GM12878 (cell line): ENCODE measurements around the gene CCDC3. TPM values are rescaled to one million over a fixed set of nuclear protein-coding genes. Genes with fewer than 3 reads are reported as not detected.

Experiments
- ATAC-seq: fragments of 200-7000 bp; cut with Tn5 transposase; 3 replicates; pipeline ENCODE4 v1.9.1; 2020; ENCODE audit warnings: mild to moderate bottlenecking, moderate library complexity
- BruUV-seq: library from RNA; stranded (reverse); fragments of 400-500 nt; replicated peaks from 2 replicates; lab custom pipeline; 2021; lab: Mats Ljungman, UMichigan
- CTCF ChIA-PET: fragments of 300-600 bp; sonication (Branson Sonifier 250); formaldehyde crosslinking; extraction: SDS; loops from one replicate; lab custom pipeline; 2021; ENCODE audit warnings: inconsistent platforms; lab: Yijun Ruan, JAX
- POLR2A ChIA-PET: fragments of 350-600 bp; formaldehyde crosslinking; extraction: SDS; loops from one replicate; lab custom pipeline; 2021; ENCODE audit warnings: inconsistent platforms; lab: Charles Lee
- RAD21 ChIA-PET: fragments of 300-600 bp; sonication (Branson Sonifier 250); formaldehyde crosslinking; loops from one replicate; lab custom pipeline; 2023; ENCODE audit warnings: antibody characterized with exemption; ENCODE audit not compliant: unreplicated experiment; lab: Charles Lee
- SMC1A ChIA-PET: fragments of 300-600 bp; sonication (Branson Sonifier 250); formaldehyde crosslinking; loops from one replicate; lab custom pipeline; 2023; ENCODE audit not compliant: unreplicated experiment, uncharacterized antibody; lab: Charles Lee
- DNase-seq: peaks from one replicate; pipeline ENCODE4 v3.0.0-alpha.2; 2011; ENCODE audit warnings: low read depth, low spot score
- FAIRE-seq: peaks from 3 replicates; lab custom pipeline; 2011; peaks lifted over from hg19 to GRCh38; lab: Jason Lieb, UNC
- H2AFZ ChIP-seq: 2 replicates; pipeline ENCODE4 v1.6.0; 2011; ENCODE audit warnings: low read depth, low read length, control low read depth; ENCODE audit not compliant: control insufficient read depth
- H3K27ac ChIP-seq: 2 replicates; pipeline ENCODE4 v1.5.1; 2011; ENCODE audit warnings: control low read depth; ENCODE audit not compliant: control insufficient read depth, insufficient read depth
- H3K27me3 ChIP-seq, 2 experiments: replicated peaks in 1 of 2; 2 replicates each; pipeline versions ENCODE4 v1.6.0 to v1.6.1; 2011; ENCODE audit warnings: low read length in 1 of 2; ENCODE audit not compliant: control insufficient read depth in 2 of 2, insufficient read depth in 2 of 2
- H3K36me3 ChIP-seq, 2 experiments: 2 replicates each; pipeline ENCODE4 v1.5.1; 2011; ENCODE audit warnings: low read length in 1 of 2; ENCODE audit not compliant: control insufficient read depth in 2 of 2, insufficient read depth in 2 of 2
- H3K4me1 ChIP-seq: 2 replicates; pipeline ENCODE4 v1.6.1; 2011; ENCODE audit warnings: mild to moderate bottlenecking, low read length, moderate library complexity, mixed read lengths; ENCODE audit not compliant: control insufficient read depth, insufficient read depth
- H3K4me2 ChIP-seq: 2 replicates; pipeline ENCODE4 v1.6.0; 2011; ENCODE audit warnings: control low read depth; ENCODE audit not compliant: control insufficient read depth, insufficient read depth
- H3K4me3 ChIP-seq: fragments of 200-600 bp; sonication (generic); 2 replicates; pipeline ENCODE4 v1.5.1; 2016
- H3K79me2 ChIP-seq: 2 replicates; pipeline ENCODE4 v1.6.0; 2011; ENCODE audit warnings: low read length; ENCODE audit not compliant: control insufficient read depth, insufficient read depth
- H3K9ac ChIP-seq: 2 replicates; pipeline ENCODE4 v1.8.0; 2011; ENCODE audit warnings: low read length, control low read depth, mixed read lengths; ENCODE audit not compliant: control insufficient read depth, insufficient read depth
- H3K9me3 ChIP-seq: replicated peaks from 3 replicates; pipeline ENCODE4 v1.5.1; 2011; ENCODE audit warnings: mild to moderate bottlenecking, low read length; ENCODE audit not compliant: control insufficient read depth, insufficient read depth
- H4K20me1 ChIP-seq: 2 replicates; pipeline ENCODE4 v1.6.0; 2011; ENCODE audit not compliant: control insufficient read depth, insufficient read depth
- FOXM1 ChIP-seq: IDR thresholded peaks from 2 replicates; pipeline ENCODE4 v1.6.1; 2012; ENCODE audit warnings: low read depth, mild to moderate bottlenecking, inconsistent platforms, low read length, moderate library complexity
- MEF2A ChIP-seq: IDR thresholded peaks from 2 replicates; pipeline ENCODE4 v1.6.1; 2011; ENCODE audit warnings: low read depth, mild to moderate bottlenecking, low read length, moderate library complexity; ENCODE audit not compliant: insufficient read depth
- SPI1 ChIP-seq: IDR thresholded peaks from 2 replicates; pipeline ENCODE4 v1.6.1; 2011; ENCODE audit warnings: low read depth, mild to moderate bottlenecking, low read length, moderate library complexity, borderline replicate concordance; ENCODE audit not compliant: insufficient read depth
- STAT1 ChIP-seq: fragments of 450-650 bp; conservative IDR thresholded peaks from 2 replicates; pipeline ENCODE4 v1.6.1; 2014; ENCODE audit warnings: antibody characterized with exemption, mild to moderate bottlenecking
- TBL1XR1 ChIP-seq: IDR thresholded peaks from 2 replicates; pipeline ENCODE4 v1.6.1; 2012; ENCODE audit warnings: low read depth, low read length, improper control_type of control experiment
- ZNF207 ChIP-seq: fragments of 450-650 bp; IDR thresholded peaks from 2 replicates; pipeline ENCODE4 v1.6.1; 2014; ENCODE audit warnings: antibody characterized with exemption, mild to moderate bottlenecking, borderline replicate concordance
- WGBS: methylation state at CpG from one replicate; pipeline ENCODE4 v1.1.6; 2016; ENCODE audit warnings: low lambda C conversion rate; ENCODE audit not compliant: insufficient replicate concordance, insufficient coverage; ENCODE audit errors: missing lambda C conversion rate; 5-methylcytosine and 5-hydroxymethylcytosine counted together
- in situ Hi-C: fragments of 300-500 bp; cut with MboI; formaldehyde crosslinking; loops from 9 replicates; pipeline ENCODE4 v1.14.3; 2018; ENCODE audit warnings: mixed read lengths
- intact Hi-C: fragments of 100-400 bp; cut with micrococcal nuclease; formaldehyde crosslinking; loops from one replicate; pipeline ENCODE4 v1.14.2; 2022; ENCODE audit not compliant: unreplicated experiment
- polyA plus RNA-seq, 11 experiments: library from polyadenylated mRNA; depleted of rRNA in 4 of 11; unstranded in 6 of 11; stranded (reverse) in 5 of 11; fragments of >200 nt; fragmentation: Nextera tagmentation in 4 of 11; fragmentation: Illumina TruSeq in 1 of 11; extraction: Ambion mirVana in 4 of 11; extraction: Trizol in 1 of 11; gene quantifications; 1 replicate in 1 of 11; 2 replicates in 10 of 11; pipeline versions ENCODE4 v1.2.1 to v1.2.3, GENCODE V29; 2011 to 2016; ENCODE audit warnings: inconsistent platforms in 2 of 11, missing spikeins in 2 of 11, low read depth in 1 of 11
- total RNA-seq, 4 experiments: library from RNA; depleted of rRNA in 3 of 4; stranded (reverse); fragments of >200 nt in 3 of 4; fragmentation: Illumina TruSeq in 1 of 4; extraction: Trizol in 1 of 4; gene quantifications; 2 replicates each; pipeline versions ENCODE4 v1.2.1 to v1.2.3, GENCODE V29; 2013 to 2021
- TF ChIP-seq, protein P1 (sequence below), 3 experiments: IDR thresholded peaks in 2 of 3; conservative IDR thresholded peaks in 1 of 3; 2 replicates each; pipeline ENCODE4 v1.5.1; 2011; ENCODE audit warnings: low read depth in 3 of 3, low read length in 3 of 3, mild to moderate bottlenecking in 3 of 3, control low read depth in 2 of 3, moderate library complexity in 2 of 3, inconsistent platforms in 1 of 3, mixed read lengths in 1 of 3; ENCODE audit not compliant: control insufficient read depth in 2 of 3, insufficient read depth in 1 of 3; ENCODE audit errors: extremely low read depth in 1 of 3

Gene CCDC3
- total and polyA plus RNA-seq, 10 of the 15 experiments (the other 5 are each of a cell fraction or from before 2014, with no cell fraction given), result 0.08 TPM; not detected in 9

DNA sequence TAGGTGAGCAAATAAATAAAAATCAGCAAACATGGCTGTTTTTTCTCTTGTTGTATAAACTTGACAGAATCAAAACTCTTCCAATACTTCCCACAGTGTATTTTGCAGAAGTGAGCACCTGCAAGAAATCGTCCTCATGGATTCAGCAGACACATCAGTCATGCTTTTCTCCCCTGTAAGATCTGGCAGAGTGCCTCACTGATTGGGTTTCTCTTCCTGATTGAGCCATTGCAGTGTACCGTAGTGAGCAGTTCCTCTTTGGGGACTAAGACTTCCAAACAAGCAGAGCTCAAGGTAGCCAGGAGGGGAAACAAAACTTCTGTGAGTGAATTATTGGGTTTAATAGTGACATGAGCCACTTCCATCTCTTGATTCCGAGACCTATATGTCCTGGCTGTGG lies 2.2 kb upstream of the CCDC3 start:
- H4K20me1 ChIP-seq, result no peaks in the 10 kb centered on the region
- intact Hi-C loops, result no loop called here
- no TSS peak for BruUV-seq
- H3K4me2 ChIP-seq, result no peak overlapping the region
- H3K79me2 ChIP-seq, result no peaks in the 10 kb centered on the region
- in situ Hi-C loops, result no loop called here
- peak; percentile 56; the same call in 1 of the 2 replicates for TF ChIP-seq SPI1
- no peak for TF ChIP-seq FOXM1
- TF ChIP-seq, all 136 proteins: peak for 1
- DNase-seq, result no peak
- no peak for FAIRE-seq
- ATAC-seq, result no peak
- ChIA-PET POLR2A (no interaction called here), CTCF (no interaction called here), RAD21 (no interaction called here), SMC1A (no interaction called here)
- no peaks in the 10 kb centered on the region for H3K9me3 ChIP-seq
- H3K9ac ChIP-seq, result no peak overlapping the region
- H3K4me3 ChIP-seq, result no peak overlapping the region
- no peaks in the 10 kb centered on the region for H3K4me1 ChIP-seq
- H3K27me3 ChIP-seq, result peaks cover 6 to 14% of the 10 kb centered on the region in 2 experiments
- H3K27ac ChIP-seq, result no peak overlapping the region
- H2AFZ ChIP-seq, result no peak overlapping the region
- no peaks in the 10 kb centered on the region for H3K36me3 ChIP-seq
- 0% methylated on average over 3 of the region's 3 CpGs for WGBS

DNA sequence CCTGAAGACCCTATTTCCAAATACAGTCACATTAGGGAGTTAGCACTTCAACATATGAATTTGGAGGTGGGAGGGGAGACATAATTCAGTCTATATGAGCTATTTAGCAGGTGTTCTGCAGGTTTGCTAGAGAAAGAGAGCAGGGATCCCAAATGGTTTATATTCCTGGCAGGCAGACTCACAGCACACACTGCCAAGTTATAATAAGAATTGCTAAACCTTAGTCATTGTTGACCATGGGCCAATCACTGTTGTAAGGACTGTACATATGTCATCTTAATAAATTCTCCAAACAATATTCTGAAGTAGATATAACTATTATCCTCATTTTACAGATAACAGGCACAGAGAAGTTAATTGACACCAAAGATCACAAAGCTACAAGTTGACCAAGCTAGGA lies 1.5 kb upstream of the CCDC3 start:
- TF ChIP-seq, protein P1, sequence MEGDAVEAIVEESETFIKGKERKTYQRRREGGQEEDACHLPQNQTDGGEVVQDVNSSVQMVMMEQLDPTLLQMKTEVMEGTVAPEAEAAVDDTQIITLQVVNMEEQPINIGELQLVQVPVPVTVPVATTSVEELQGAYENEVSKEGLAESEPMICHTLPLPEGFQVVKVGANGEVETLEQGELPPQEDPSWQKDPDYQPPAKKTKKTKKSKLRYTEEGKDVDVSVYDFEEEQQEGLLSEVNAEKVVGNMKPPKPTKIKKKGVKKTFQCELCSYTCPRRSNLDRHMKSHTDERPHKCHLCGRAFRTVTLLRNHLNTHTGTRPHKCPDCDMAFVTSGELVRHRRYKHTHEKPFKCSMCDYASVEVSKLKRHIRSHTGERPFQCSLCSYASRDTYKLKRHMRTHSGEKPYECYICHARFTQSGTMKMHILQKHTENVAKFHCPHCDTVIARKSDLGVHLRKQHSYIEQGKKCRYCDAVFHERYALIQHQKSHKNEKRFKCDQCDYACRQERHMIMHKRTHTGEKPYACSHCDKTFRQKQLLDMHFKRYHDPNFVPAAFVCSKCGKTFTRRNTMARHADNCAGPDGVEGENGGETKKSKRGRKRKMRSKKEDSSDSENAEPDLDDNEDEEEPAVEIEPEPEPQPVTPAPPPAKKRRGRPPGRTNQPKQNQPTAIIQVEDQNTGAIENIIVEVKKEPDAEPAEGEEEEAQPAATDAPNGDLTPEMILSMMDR (IDR thresholded peaks at IDR 0.05 in 2 of 3, conservative IDR thresholded peaks at IDR 0.05 in 1 of 3; ENCODE audit: control insufficient read depth in 2 of 3, extremely low read depth in 1 of 3, insufficient read depth in 1 of 3, low read depth in 3 of 3, low read length in 3 of 3), result no peak
- TF ChIP-seq ZNF207, result no peak
- no peak for TF ChIP-seq STAT1
- TF ChIP-seq MEF2A, result no peak
- no peak for TF ChIP-seq TBL1XR1
- Histone ChIP-seq H3K4me2 (no peak overlapping the region), H3K9me3 (no peaks in the 10 kb centered on the region), H3K36me3 (no peaks in the 10 kb centered on the region), H4K20me1 (no peaks in the 10 kb centered on the region), H2AFZ (no peak overlapping the region), H3K79me2 (no peaks in the 10 kb centered on the region), H3K27me3 (peaks cover 4 to 14% of the 10 kb centered on the region in 2 experiments), H3K9ac (no peak overlapping the region), H3K4me3 (no peak overlapping the region), H3K4me1 (no peaks in the 10 kb centered on the region), H3K27ac (no peak overlapping the region)
- intact Hi-C loops, result no loop called here
- ATAC-seq (no peak), DNase-seq (no peak), FAIRE-seq (no peak)
- ChIA-PET SMC1A (no interaction called here), CTCF (no interaction called here), POLR2A (no interaction called here), RAD21 (no interaction called here)
- no TSS peak for BruUV-seq
- in situ Hi-C loops, result no loop called here
